Kidney (tissue), 14 donors: Measurements from ENCODE around the gene TAGLN. TPM values are rescaled to one million over a fixed set of nuclear protein-coding genes. Genes with fewer than 3 reads are reported as not detected.
"Not testable (repeated sequence)": the region's sequence is repeated elsewhere in the genome, so short reads cannot be mapped to it uniquely, and the experiment has no call there.

Source experiments
- DNase-seq, 5 donors: peaks; one replicate each; pipeline ENCODE4 v3.0.0-alpha.2; 2013 to 2020
- FAIRE-seq: peaks from 2 replicates; lab custom pipeline; 2012; peaks lifted over from hg19 to GRCh38; lab: Jason Lieb, UNC
- H3K27ac ChIP-seq, 2 donors: one replicate each; pipeline ENCODE4 v1.7.0; 2013; ENCODE audit warnings: low read depth in 2 of 2, low read length in 2 of 2, inconsistent platforms in 1 of 2
- H3K27me3 ChIP-seq: one replicate; pipeline ENCODE4 v1.7.1; 2013; ENCODE audit warnings: low read length, inconsistent platforms; ENCODE audit not compliant: control insufficient read depth, insufficient read depth
- H3K36me3 ChIP-seq, 3 donors: one replicate each; pipeline versions ENCODE4 v1.7.0 to v1.7.1; 2013; ENCODE audit warnings: low read length in 3 of 3, control low read depth in 1 of 3, inconsistent platforms in 1 of 3; ENCODE audit not compliant: insufficient read depth in 3 of 3, control insufficient read depth in 2 of 3
- H3K4me1 ChIP-seq, 3 donors: one replicate each; pipeline versions ENCODE4 v1.7.0 to v1.7.1; 2013; ENCODE audit warnings: low read length in 3 of 3, inconsistent platforms in 1 of 3, low read depth in 1 of 3; ENCODE audit not compliant: control insufficient read depth in 2 of 3, insufficient read depth in 2 of 3
- H3K4me3 ChIP-seq, 3 donors: one replicate each; pipeline versions ENCODE4 v1.7.0 to v1.8.1; 2013; ENCODE audit warnings: low read length in 3 of 3, control low read depth in 1 of 3, inconsistent platforms in 1 of 3
- H3K9ac ChIP-seq, 3 donors: one replicate each; pipeline versions ENCODE4 v1.7.0 to v1.7.1; 2013; ENCODE audit warnings: low read length in 3 of 3, control low read depth in 1 of 3, inconsistent platforms in 1 of 3
- H3K9me3 ChIP-seq, 3 donors: one replicate each; pipeline versions ENCODE4 v1.7.0 to v1.7.1; 2013; ENCODE audit warnings: low read length in 3 of 3, control low read depth in 1 of 3, inconsistent platforms in 1 of 3; ENCODE audit not compliant: control insufficient read depth in 2 of 3, insufficient read depth in 1 of 3
- CTCF ChIP-seq: IDR thresholded peaks from 3 replicates; pipeline ENCODE4 v1.5.1; 2012; ENCODE audit warnings: mild to moderate bottlenecking, moderate library complexity, borderline replicate concordance; ENCODE audit not compliant: insufficient read depth; ENCODE audit errors: extremely low read depth
- intact Hi-C: fragments of 100-400 bp; cut with DNase I; formaldehyde crosslinking; loops from one replicate; pipeline ENCODE4 v1.11.1; 2022
- polyA plus RNA-seq: library from polyadenylated mRNA; stranded (reverse); fragments of 350-450 nt; fragmentation: Illumina TruSeq; extraction: RNeasy Lipid Tissue Mini Kit (QIAGEN cat#74804); gene quantifications from one replicate; pipeline ENCODE4 v1.2.3, GENCODE V29; 2014; ENCODE audit warnings: low read depth, low replicate concordance; ENCODE audit not compliant: insufficient read depth
- total RNA-seq: library from RNA; stranded (reverse); fragmentation: NEBNext Ultra II Directional; extraction: Animal tissue kit (Norgen Biotek cat#: 25700); gene quantifications from one replicate; pipeline ENCODE4 v1.2.1, GENCODE V29; 2021
- donor health status: control.
- donor health status: control.
- donor health status: control.
- donor health status: control.
- donor health status: control.
- donor health status: DM: yes; HTN: yes; CAD: no.
- donor health status: Normal renal cell carcinoma (clear cell type).

Gene TAGLN
- total and polyA plus RNA-seq, 2 donors from 2014 or later, result 776 to 846 TPM

- DNase-seq (no peak), FAIRE-seq (no peak)
- Histone ChIP-seq H3K27ac (peak overlapping the region; percentile 4 to 94), H3K4me1 (no peaks in the 10 kb centered on the region), H3K36me3 (peaks cover 0 to 11% (median 4%) of the 10 kb centered on the region in 3 donors), H3K9me3 (no peaks in the 10 kb centered on the region), H3K27me3 (no peaks in the 10 kb centered on the region), H3K9ac (no peak overlapping the region), H3K4me3 (peak overlapping the region in 2 of 3 donors; percentile 34 to 63)
- TF ChIP-seq CTCF, result no peak
- intact Hi-C loops, result no loop called here
Measured at GRCh38 chr11:117203069-117203407, 3.9 kb downstream of the TAGLN start.

- Histone ChIP-seq H3K9ac (no peak overlapping the region), H3K27ac (peak overlapping the region; percentile 22 to 94), H3K4me3 (no peak overlapping the region), H3K36me3 (peaks cover 0 to 11% (median 4%) of the 10 kb centered on the region in 3 donors), H3K4me1 (no peaks in the 10 kb centered on the region), H3K27me3 (no peaks in the 10 kb centered on the region), H3K9me3 (no peaks in the 10 kb centered on the region)
- DNase-seq (peak in 1 of 5 donors; percentile 79), FAIRE-seq (no peak)
- TF ChIP-seq CTCF, result no peak
- intact Hi-C loops, result no loop called here
Measured at GRCh38 chr11:117204283-117205080, 5.3 kb downstream of the TAGLN start.

- Histone ChIP-seq H3K36me3 (peaks cover 0 to 11% (median 4%) of the 10 kb centered on the region in 3 donors), H3K4me1 (no peaks in the 10 kb centered on the region), H3K9me3 (no peaks in the 10 kb centered on the region), H3K9ac (no peak overlapping the region), H3K27ac (peak overlapping the region in 1 of 2 donors; percentile 16), H3K27me3 (no peaks in the 10 kb centered on the region), H3K4me3 (no peak overlapping the region)
- intact Hi-C loops, result no loop called here
- DNase-seq (no peak), FAIRE-seq (no peak)
- TF ChIP-seq CTCF, result no peak
Measured at GRCh38 chr11:117205211-117205818, 6.1 kb downstream of the TAGLN start.

- H3K9ac ChIP-seq, intact Hi-C loops, FAIRE-seq, DNase-seq, H3K9me3 ChIP-seq, H3K4me3 ChIP-seq, H3K27ac ChIP-seq, H3K4me1 ChIP-seq, H3K27me3 ChIP-seq: not testable (repeated sequence)
- H3K36me3 ChIP-seq, result peaks cover 0 to 11% (median 4%) of the 10 kb centered on the region in 3 donors
Measured at GRCh38 chr11:117206111-117206510, 6.9 kb downstream of the TAGLN start.

DNA sequence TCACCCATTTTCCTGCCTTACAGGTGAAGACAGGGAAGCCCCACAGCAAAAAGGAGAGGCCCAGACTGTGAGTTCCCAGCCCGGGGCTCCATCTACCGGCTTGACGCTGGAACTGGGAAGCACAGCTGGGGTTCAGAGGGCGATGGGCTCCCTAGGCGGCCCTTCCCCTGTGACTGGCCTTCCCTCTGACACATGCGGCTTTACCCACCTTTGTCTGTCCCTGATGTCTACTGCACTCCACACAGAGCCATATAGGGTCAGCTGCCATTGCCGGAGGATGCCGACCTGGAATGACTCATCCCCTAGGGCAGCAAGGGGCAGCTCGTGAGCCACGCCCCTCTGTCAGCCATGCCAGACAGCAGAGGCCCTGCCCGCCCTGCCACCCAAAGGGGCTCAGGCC is 7.7 kb downstream of the TAGLN start:
- H3K27me3 ChIP-seq, H3K9me3 ChIP-seq, intact Hi-C loops, FAIRE-seq, H3K9ac ChIP-seq, H3K27ac ChIP-seq, DNase-seq, H3K4me3 ChIP-seq, H3K4me1 ChIP-seq: not testable (repeated sequence)
- H3K36me3 ChIP-seq, result peaks cover 0 to 11% (median 4%) of the 10 kb centered on the region in 3 donors

DNA sequence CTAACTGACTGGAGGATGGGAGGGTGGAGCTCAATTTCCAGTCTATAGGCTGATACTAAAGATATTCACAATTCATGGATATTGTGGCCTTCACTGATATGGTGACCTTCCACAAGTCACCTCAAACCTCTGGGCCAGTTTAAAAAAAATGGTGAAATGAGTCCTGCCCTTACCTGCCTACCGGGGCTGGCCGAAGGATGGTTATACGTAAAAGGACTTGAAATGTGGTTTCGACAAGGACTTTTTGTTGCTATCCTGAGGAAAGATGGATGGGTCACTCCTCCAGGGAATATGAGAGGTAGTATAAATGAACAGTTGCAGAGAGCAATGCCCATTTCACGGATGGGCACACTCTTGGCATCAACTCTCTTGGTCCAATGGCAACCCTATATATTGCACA is 8.3 kb downstream of the TAGLN start:
- intact Hi-C loops, FAIRE-seq, H3K4me3 ChIP-seq: not testable (repeated sequence)

More for the DNA sequence above, 8.3 kb downstream of the TAGLN start:
- not testable (repeated sequence) for H3K27ac ChIP-seq, H3K9ac ChIP-seq, H3K9me3 ChIP-seq, DNase-seq, H3K27me3 ChIP-seq, H3K4me1 ChIP-seq
- peaks cover 0 to 11% (median 4%) of the 10 kb centered on the region in 3 donors for H3K36me3 ChIP-seq
